Kasumi-1 (cell line): ENCODE results near the gene TCTA.

ENCODE experiments used
- DNase-seq, 2 experiments: peaks; one replicate each; lab custom pipeline; 2025; lab: John Stamatoyannopoulos, UW

The TCTA gene

GRCh38 chr3:49460956-49461355 lies 48.7 kb downstream of the TCTA start:
- no peak for DNase-seq

- no peak for DNase-seq
These were observed 49.4 kb downstream of the TCTA start for GRCh38 chr3:49461443-49462171.

GRCh38 chr3:49462222-49462621 lies 50.0 kb downstream of the TCTA start:
- no peak for DNase-seq

GRCh38 chr3:49465270-49466034 lies 53.2 kb downstream of the TCTA start:
- no peak for DNase-seq
